GM23338 (cell line): ENCODE results near the gene SND1. TPM values are rescaled to one million over a fixed set of nuclear protein-coding genes. Genes with fewer than 3 reads are reported as not detected.

ENCODE experiments used
- ATAC-seq: fragments of 200-7000 bp; cut with Tn5 transposase; 3 replicates; pipeline ENCODE4 v1.9.1; 2020
- DNase-seq: peaks from one replicate; pipeline ENCODE4 v3.0.0-alpha.2; 2015; ENCODE audit warnings: low spot score
- H2AFZ ChIP-seq: fragments of 200-600 bp; sonication (generic); 2 replicates; pipeline ENCODE4 v1.8.0; 2016; ENCODE audit warnings: antibody characterized with exemption, mild to moderate bottlenecking, moderate library complexity
- H3F3A ChIP-seq: fragments of 200-600 bp; sonication (generic); replicated peaks from 2 replicates; pipeline ENCODE4 v1.8.0; 2017; ENCODE audit warnings: antibody characterized with exemption, mixed run types, low read depth
- H3K27ac ChIP-seq: fragments of 200-600 bp; sonication (generic); 2 replicates; pipeline ENCODE4 v1.6.1; 2016; ENCODE audit warnings: low read depth
- H3K27me3 ChIP-seq: fragments of 200-600 bp; sonication (generic); 2 replicates; pipeline ENCODE4 v1.8.0; 2016; ENCODE audit warnings: mild to moderate bottlenecking, mixed run types, moderate library complexity; ENCODE audit not compliant: insufficient read depth
- H3K36me3 ChIP-seq: fragments of 200-600 bp; sonication (generic); 2 replicates; pipeline ENCODE4 v1.8.0; 2016; ENCODE audit warnings: mild to moderate bottlenecking; ENCODE audit not compliant: insufficient read depth
- H3K4me1 ChIP-seq: fragments of 200-600 bp; sonication (generic); 2 replicates; pipeline ENCODE4 v1.8.0; 2016; ENCODE audit warnings: mild to moderate bottlenecking, moderate library complexity; ENCODE audit not compliant: insufficient read depth
- H3K4me2 ChIP-seq: fragments of 200-600 bp; sonication (generic); 2 replicates; pipeline ENCODE4 v1.7.1; 2017; ENCODE audit warnings: mixed run types
- H3K4me3 ChIP-seq: fragments of 200-600 bp; sonication (generic); 2 replicates; pipeline ENCODE4 v1.6.1; 2016; ENCODE audit warnings: mixed run types
- H3K79me2 ChIP-seq: fragments of 200-600 bp; sonication (generic); replicated peaks from 2 replicates; pipeline ENCODE4 v1.8.0; 2017; ENCODE audit warnings: mild to moderate bottlenecking; ENCODE audit not compliant: insufficient read depth
- H3K9me2 ChIP-seq: fragments of 200-600 bp; sonication (generic); 2 replicates; pipeline ENCODE4 v1.8.0; 2017; ENCODE audit not compliant: insufficient read depth
- H4K20me1 ChIP-seq: fragments of 200-600 bp; sonication (generic); replicated peaks from 2 replicates; pipeline ENCODE4 v1.8.0; 2017; ENCODE audit warnings: mild to moderate bottlenecking; ENCODE audit not compliant: insufficient read depth
- H3K27ac Mint-ChIP-seq: 2 replicates; pipeline ENCODE4 v1.8.0; 2020; ENCODE audit warnings: inconsistent platforms, mild to moderate bottlenecking, moderate library complexity, mixed read lengths
- H3K27me3 Mint-ChIP-seq: 3 replicates; pipeline ENCODE4 v1.8.0; 2022; ENCODE audit warnings: low read depth, mild to moderate bottlenecking, moderate library complexity, mixed read lengths, inconsistent platforms; ENCODE audit not compliant: insufficient read depth, poor library complexity
- H3K36me3 Mint-ChIP-seq: 3 replicates; pipeline ENCODE4 v1.8.0; 2021; ENCODE audit warnings: low read depth, mild to moderate bottlenecking, inconsistent platforms, moderate library complexity, mixed read lengths
- H3K4me1 Mint-ChIP-seq: 3 replicates; pipeline ENCODE4 v1.8.0; 2020; ENCODE audit warnings: mild to moderate bottlenecking, inconsistent platforms, mixed read lengths
- H3K4me3 Mint-ChIP-seq: 3 replicates; pipeline ENCODE4 v1.8.0; 2021; ENCODE audit warnings: moderate library complexity, mild to moderate bottlenecking, inconsistent platforms, mixed read lengths
- H3K9me3 Mint-ChIP-seq: 3 replicates; pipeline ENCODE4 v1.8.0; 2020; ENCODE audit warnings: moderate library complexity, mild to moderate bottlenecking, inconsistent platforms, mixed read lengths
- CREB1 ChIP-seq: fragments of 250-450 bp; sonication (Bioruptor Pico); IDR thresholded peaks from 2 replicates; pipeline ENCODE4 v1.5.0; 2020; ENCODE audit warnings: low read depth, mild to moderate bottlenecking, moderate library complexity
- ETS1 ChIP-seq: IDR thresholded peaks from 2 replicates; pipeline ENCODE4 v1.6.1; 2016; ENCODE audit warnings: antibody characterized with exemption
- EZH2 ChIP-seq: fragments of 200-600 bp; sonication (generic); IDR thresholded peaks from one replicate; pipeline ENCODE4 v1.8.0; 2017; ENCODE audit warnings: antibody characterized with exemption, mild to moderate bottlenecking, low read depth; ENCODE audit not compliant: unreplicated experiment
- EZH2phosphoT487 ChIP-seq: fragments of 200-600 bp; sonication (generic); IDR thresholded peaks from one replicate; pipeline ENCODE4 v1.8.1; 2018; ENCODE audit warnings: antibody characterized with exemption; ENCODE audit not compliant: unreplicated experiment
- JUNB ChIP-seq: IDR thresholded peaks from one replicate; pipeline ENCODE4 v1.6.1; 2016; ENCODE audit warnings: antibody characterized with exemption; ENCODE audit not compliant: unreplicated experiment
- NANOG ChIP-seq: IDR thresholded peaks from 2 replicates; pipeline ENCODE4 v1.6.1; 2016; ENCODE audit warnings: antibody characterized with exemption, borderline replicate concordance
- POLR2AphosphoS5 ChIP-seq: IDR thresholded peaks from 2 replicates; pipeline ENCODE4 v1.6.1; 2016; ENCODE audit warnings: antibody characterized with exemption, low read depth
- REST ChIP-seq: IDR thresholded peaks from one replicate; pipeline ENCODE4 v1.6.1; 2018; ENCODE audit warnings: antibody characterized with exemption; ENCODE audit not compliant: unreplicated experiment
- STAT1 ChIP-seq: IDR thresholded peaks from one replicate; pipeline ENCODE4 v1.6.1; 2016; ENCODE audit warnings: antibody characterized with exemption; ENCODE audit not compliant: unreplicated experiment
- ZNF114 ChIP-seq: fragments of 250-450 bp; sonication (Bioruptor Pico); IDR thresholded peaks from 2 replicates; pipeline ENCODE4 v1.5.0; 2020; ENCODE audit warnings: mild to moderate bottlenecking, moderate library complexity
- ZNF331 ChIP-seq: fragments of 250-450 bp; sonication (Bioruptor Pico); IDR thresholded peaks from 2 replicates; pipeline ENCODE4 v1.5.0; 2020; ENCODE audit warnings: low read depth, mild to moderate bottlenecking, moderate library complexity
- polyA plus RNA-seq: library from polyadenylated mRNA; unstranded; fragments of >200 nt; fragmentation: Nextera tagmentation; extraction: Ambion mirVana; gene quantifications from 2 replicates; pipeline ENCODE4 v1.2.1, GENCODE V29; 2016
- total RNA-seq: library from RNA; depleted of rRNA; stranded (reverse); fragments of >200 nt; shearing (Covaris generic); gene quantifications from 2 replicates; pipeline ENCODE4 v1.2.3, GENCODE V29; 2014
- TF ChIP-seq, protein P1 (sequence below), 2 experiments: fragments of 200-600 bp in 1 of 2; sonication (generic) in 1 of 2; conservative IDR thresholded peaks; 2 replicates each; pipeline versions ENCODE4 v1.5.1 to v1.6.1; 2016 to 2017; ENCODE audit warnings: antibody characterized with exemption in 2 of 2, low read depth in 2 of 2, mild to moderate bottlenecking in 2 of 2, moderate library complexity in 1 of 2
- TF ChIP-seq, protein P2 (sequence below): fragments of 250-450 bp; sonication (Bioruptor Pico); IDR thresholded peaks from 2 replicates; pipeline ENCODE4 v1.5.0; 2020; ENCODE audit warnings: mild to moderate bottlenecking, moderate library complexity

Gene SND1
- total and polyA plus RNA-seq, 2 experiments from 2014 or later, result 107 to 254 TPM

DNA sequence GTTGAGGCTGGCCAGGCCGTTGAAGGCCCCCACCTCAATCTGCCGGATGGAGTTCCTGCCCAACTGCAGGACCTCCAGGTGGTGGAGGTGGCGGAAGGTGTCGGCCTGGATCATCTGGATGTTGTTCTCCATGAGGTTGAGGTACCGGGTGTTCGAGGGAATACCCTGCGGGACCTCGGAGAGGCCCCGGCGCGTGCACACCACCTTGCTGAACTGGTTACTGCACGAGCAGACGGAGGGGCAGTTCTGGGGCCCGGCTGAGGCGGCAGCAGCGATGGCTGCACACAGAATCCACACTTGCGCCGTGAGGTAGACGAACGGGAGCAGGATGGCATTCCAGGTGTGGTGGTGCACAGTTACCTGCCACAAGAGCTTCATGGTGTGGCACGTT, 378.3 kb downstream of the SND1 start:
- H3F3A ChIP-seq, result no peaks in the 10 kb centered on the region
- H3K27ac ChIP-seq, result no peak overlapping the region
- peak overlapping the region; percentile 82 for H3K4me3 ChIP-seq
- ATAC-seq (peak; percentile 17), DNase-seq (peak; percentile 67)
- H3K79me2 ChIP-seq, result peaks cover 34% of the 10 kb centered on the region
- peaks cover 39% of the 10 kb centered on the region for H3K4me1 ChIP-seq
- Mint-ChIP-seq H3K27ac (peak overlapping the region; percentile 91), H3K4me3 (peak overlapping the region; percentile 90), H3K36me3 (peaks cover 30% of the 10 kb centered on the region), H3K27me3 (peaks cover 31% of the 10 kb centered on the region), H3K4me1 (peaks cover 51% of the 10 kb centered on the region), H3K9me3 (no peaks in the 10 kb centered on the region; the same call in 2 of the 3 replicates)
- no peaks in the 10 kb centered on the region for H3K36me3 ChIP-seq
- peaks cover 5% of the 10 kb centered on the region; the same call in 1 of the 2 replicates for H3K9me2 ChIP-seq
- peaks cover 31% of the 10 kb centered on the region for H3K27me3 ChIP-seq
- peaks cover 35% of the 10 kb centered on the region for H4K20me1 ChIP-seq
- no peak overlapping the region for H2AFZ ChIP-seq
- peak overlapping the region; percentile 96 for H3K4me2 ChIP-seq
- TF ChIP-seq NANOG, result no peak
- TF ChIP-seq STAT1, result no peak
- no peak for TF ChIP-seq ZNF331 (CRISPR knock-in tag)
- no peak for TF ChIP-seq POLR2AphosphoS5
- TF ChIP-seq, protein P1, sequence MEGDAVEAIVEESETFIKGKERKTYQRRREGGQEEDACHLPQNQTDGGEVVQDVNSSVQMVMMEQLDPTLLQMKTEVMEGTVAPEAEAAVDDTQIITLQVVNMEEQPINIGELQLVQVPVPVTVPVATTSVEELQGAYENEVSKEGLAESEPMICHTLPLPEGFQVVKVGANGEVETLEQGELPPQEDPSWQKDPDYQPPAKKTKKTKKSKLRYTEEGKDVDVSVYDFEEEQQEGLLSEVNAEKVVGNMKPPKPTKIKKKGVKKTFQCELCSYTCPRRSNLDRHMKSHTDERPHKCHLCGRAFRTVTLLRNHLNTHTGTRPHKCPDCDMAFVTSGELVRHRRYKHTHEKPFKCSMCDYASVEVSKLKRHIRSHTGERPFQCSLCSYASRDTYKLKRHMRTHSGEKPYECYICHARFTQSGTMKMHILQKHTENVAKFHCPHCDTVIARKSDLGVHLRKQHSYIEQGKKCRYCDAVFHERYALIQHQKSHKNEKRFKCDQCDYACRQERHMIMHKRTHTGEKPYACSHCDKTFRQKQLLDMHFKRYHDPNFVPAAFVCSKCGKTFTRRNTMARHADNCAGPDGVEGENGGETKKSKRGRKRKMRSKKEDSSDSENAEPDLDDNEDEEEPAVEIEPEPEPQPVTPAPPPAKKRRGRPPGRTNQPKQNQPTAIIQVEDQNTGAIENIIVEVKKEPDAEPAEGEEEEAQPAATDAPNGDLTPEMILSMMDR (conservative IDR thresholded peaks at IDR 0.05; ENCODE audit: low read depth in 2 of 2), result no peak
- TF ChIP-seq, protein P2, sequence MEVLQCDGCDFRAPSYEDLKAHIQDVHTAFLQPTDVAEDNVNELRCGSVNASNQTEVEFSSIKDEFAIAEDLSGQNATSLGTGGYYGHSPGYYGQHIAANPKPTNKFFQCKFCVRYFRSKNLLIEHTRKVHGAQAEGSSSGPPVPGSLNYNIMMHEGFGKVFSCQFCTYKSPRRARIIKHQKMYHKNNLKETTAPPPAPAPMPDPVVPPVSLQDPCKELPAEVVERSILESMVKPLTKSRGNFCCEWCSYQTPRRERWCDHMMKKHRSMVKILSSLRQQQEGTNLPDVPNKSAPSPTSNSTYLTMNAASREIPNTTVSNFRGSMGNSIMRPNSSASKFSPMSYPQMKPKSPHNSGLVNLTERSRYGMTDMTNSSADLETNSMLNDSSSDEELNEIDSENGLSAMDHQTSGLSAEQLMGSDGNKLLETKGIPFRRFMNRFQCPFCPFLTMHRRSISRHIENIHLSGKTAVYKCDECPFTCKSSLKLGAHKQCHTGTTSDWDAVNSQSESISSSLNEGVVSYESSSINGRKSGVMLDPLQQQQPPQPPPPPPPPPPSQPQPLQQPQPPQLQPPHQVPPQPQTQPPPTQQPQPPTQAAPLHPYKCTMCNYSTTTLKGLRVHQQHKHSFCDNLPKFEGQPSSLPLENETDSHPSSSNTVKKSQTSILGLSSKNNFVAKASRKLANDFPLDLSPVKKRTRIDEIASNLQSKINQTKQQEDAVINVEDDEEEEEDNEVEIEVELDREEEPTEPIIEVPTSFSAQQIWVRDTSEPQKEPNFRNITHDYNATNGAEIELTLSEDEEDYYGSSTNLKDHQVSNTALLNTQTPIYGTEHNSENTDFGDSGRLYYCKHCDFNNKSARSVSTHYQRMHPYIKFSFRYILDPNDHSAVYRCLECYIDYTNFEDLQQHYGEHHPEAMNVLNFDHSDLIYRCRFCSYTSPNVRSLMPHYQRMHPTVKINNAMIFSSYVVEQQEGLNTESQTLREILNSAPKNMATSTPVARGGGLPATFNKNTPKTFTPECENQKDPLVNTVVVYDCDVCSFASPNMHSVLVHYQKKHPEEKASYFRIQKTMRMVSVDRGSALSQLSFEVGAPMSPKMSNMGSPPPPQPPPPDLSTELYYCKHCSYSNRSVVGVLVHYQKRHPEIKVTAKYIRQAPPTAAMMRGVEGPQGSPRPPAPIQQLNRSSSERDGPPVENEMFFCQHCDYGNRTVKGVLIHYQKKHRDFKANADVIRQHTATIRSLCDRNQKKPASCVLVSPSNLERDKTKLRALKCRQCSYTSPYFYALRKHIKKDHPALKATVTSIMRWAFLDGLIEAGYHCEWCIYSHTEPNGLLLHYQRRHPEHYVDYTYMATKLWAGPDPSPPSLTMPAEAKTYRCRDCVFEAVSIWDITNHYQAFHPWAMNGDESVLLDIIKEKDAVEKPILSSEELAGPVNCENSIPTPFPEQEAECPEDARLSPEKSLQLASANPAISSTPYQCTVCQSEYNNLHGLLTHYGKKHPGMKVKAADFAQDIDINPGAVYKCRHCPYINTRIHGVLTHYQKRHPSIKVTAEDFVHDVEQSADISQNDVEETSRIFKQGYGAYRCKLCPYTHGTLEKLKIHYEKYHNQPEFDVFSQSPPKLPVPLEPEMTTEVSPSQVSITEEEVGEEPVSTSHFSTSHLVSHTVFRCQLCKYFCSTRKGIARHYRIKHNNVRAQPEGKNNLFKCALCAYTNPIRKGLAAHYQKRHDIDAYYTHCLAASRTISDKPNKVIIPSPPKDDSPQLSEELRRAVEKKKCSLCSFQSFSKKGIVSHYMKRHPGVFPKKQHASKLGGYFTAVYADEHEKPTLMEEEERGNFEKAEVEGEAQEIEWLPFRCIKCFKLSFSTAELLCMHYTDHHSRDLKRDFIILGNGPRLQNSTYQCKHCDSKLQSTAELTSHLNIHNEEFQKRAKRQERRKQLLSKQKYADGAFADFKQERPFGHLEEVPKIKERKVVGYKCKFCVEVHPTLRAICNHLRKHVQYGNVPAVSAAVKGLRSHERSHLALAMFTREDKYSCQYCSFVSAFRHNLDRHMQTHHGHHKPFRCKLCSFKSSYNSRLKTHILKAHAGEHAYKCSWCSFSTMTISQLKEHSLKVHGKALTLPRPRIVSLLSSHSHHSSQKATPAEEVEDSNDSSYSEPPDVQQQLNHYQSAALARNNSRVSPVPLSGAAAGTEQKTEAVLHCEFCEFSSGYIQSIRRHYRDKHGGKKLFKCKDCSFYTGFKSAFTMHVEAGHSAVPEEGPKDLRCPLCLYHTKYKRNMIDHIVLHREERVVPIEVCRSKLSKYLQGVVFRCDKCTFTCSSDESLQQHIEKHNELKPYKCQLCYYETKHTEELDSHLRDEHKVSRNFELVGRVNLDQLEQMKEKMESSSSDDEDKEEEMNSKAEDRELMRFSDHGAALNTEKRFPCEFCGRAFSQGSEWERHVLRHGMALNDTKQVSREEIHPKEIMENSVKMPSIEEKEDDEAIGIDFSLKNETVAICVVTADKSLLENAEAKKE, result no peak
- TF ChIP-seq ETS1, result no peak
- TF ChIP-seq ZNF114 (CRISPR knock-in tag), result no peak
- no peak for TF ChIP-seq JUNB
- no peak for TF ChIP-seq EZH2phosphoT487
- TF ChIP-seq EZH2, result no peak
- TF ChIP-seq REST, result no peak
- TF ChIP-seq CREB1 (CRISPR knock-in tag), result no peak
